ENCODE data around the gene RAD9A. TPM values are rescaled to one million over a fixed set of nuclear protein-coding genes. Genes with fewer than 3 reads are reported as not detected.

The RAD9A gene
- total RNA-seq, 1 experiment from 2014 or later: 26.9 TPM

GRCh38 chr11:67349928-67350465, 41.8 kb upstream of the RAD9A start:
- no peak for DNase-seq
- BruUV-seq (replicated peaks): no TSS peak
- H3K27ac Mint-ChIP-seq (ENCODE audit: unreplicated experiment): peak overlapping the region; percentile 45
- no peaks in the 10 kb centered on the region for H3K9me3 Mint-ChIP-seq (ENCODE audit: low read depth, unreplicated experiment)
- H3K4me1 Mint-ChIP-seq (ENCODE audit: low read depth, unreplicated experiment): peaks cover 58% of the 10 kb centered on the region
- CTCF ChIA-PET: interaction anchor here (0.6 kb wide), 1 partner anchor 796 kb away, joined by 8 read pairs; no protein-coding TSS in a partner anchor
- no peaks in the 10 kb centered on the region for H3K27me3 Mint-ChIP-seq (ENCODE audit: unreplicated experiment)
- no peak overlapping the region for H3K4me3 Mint-ChIP-seq (ENCODE audit: low read depth, unreplicated experiment)
- TF ChIP-seq CTCF (IDR thresholded peaks at IDR 0.05; ENCODE audit: unreplicated experiment): no peak
- intact Hi-C loops (cut with micrococcal nuclease; ENCODE audit: unreplicated experiment): loop anchor here (5.0 to 10.0 kb wide), 3 partner anchors 32 to 155 kb away; partner anchors contain the start of genes CDK2AP2, PITPNM1 and RAD9A
- H3K36me3 Mint-ChIP-seq (ENCODE audit: insufficient read depth, unreplicated experiment): peaks cover 47% of the 10 kb centered on the region

- peak; percentile 88 for TF ChIP-seq CTCF (IDR thresholded peaks at IDR 0.05; ENCODE audit: unreplicated experiment)
- Mint-ChIP-seq H3K4me3 (ENCODE audit: low read depth, unreplicated experiment) (peak overlapping the region; percentile 31), H3K27ac (ENCODE audit: unreplicated experiment) (no peak overlapping the region), H3K4me1 (ENCODE audit: low read depth, unreplicated experiment) (peaks cover 58% of the 10 kb centered on the region), H3K27me3 (ENCODE audit: unreplicated experiment) (no peaks in the 10 kb centered on the region), H3K36me3 (ENCODE audit: insufficient read depth, unreplicated experiment) (peaks cover 40% of the 10 kb centered on the region), H3K9me3 (ENCODE audit: low read depth, unreplicated experiment) (no peaks in the 10 kb centered on the region)
- CTCF ChIA-PET: interaction anchor here (0.5 to 1.7 kb wide), 6 partner anchors 19 to 226 kb away, joined by 3 to 20 read pairs (median 5); partner anchors contain the start of gene CLCF1
- intact Hi-C loops (cut with micrococcal nuclease; ENCODE audit: unreplicated experiment): loop anchor here (5.0 to 10.0 kb wide), 2 partner anchors 41 to 153 kb away; partner anchors contain the start of genes CDK2AP2, PITPNM1 and RAD9A
- no TSS peak for BruUV-seq (replicated peaks)
- peak; percentile 71 for DNase-seq
Observed at GRCh38 chr11:67351275-67352005, 40.3 kb upstream of the RAD9A start.

GRCh38 chr11:67352546-67353316, 39.1 kb upstream of the RAD9A start:
- peaks cover 63% of the 10 kb centered on the region for H3K4me1 Mint-ChIP-seq (ENCODE audit: low read depth, unreplicated experiment)
- CTCF ChIA-PET: interaction anchor here (0.6 to 3.6 kb wide), 10 partner anchors 10 to 153 kb away, joined by 3 to 32 read pairs (median 6); partner anchors contain the start of genes PITPNM1, PPP1CA and RAD9A

More at GRCh38 chr11:67352546-67353316, 39.1 kb upstream of the RAD9A start:
- no peaks in the 10 kb centered on the region for H3K9me3 Mint-ChIP-seq (ENCODE audit: low read depth, unreplicated experiment)
- H3K27me3 Mint-ChIP-seq (ENCODE audit: unreplicated experiment): no peaks in the 10 kb centered on the region
- DNase-seq: peak; percentile 53
- no peak for TF ChIP-seq CTCF (IDR thresholded peaks at IDR 0.05; ENCODE audit: unreplicated experiment)
- peak overlapping the region; percentile 87 for H3K4me3 Mint-ChIP-seq (ENCODE audit: low read depth, unreplicated experiment)
- peak overlapping the region; percentile 89 for H3K27ac Mint-ChIP-seq (ENCODE audit: unreplicated experiment)
- TSS peak; percentile 70 for BruUV-seq (replicated peaks)
- intact Hi-C loops (cut with micrococcal nuclease; ENCODE audit: unreplicated experiment): loop anchor here (5.0 to 10.0 kb wide), 2 partner anchors 40 to 152 kb away; partner anchors contain the start of genes CDK2AP2, PITPNM1 and RAD9A
- peaks cover 45% of the 10 kb centered on the region for H3K36me3 Mint-ChIP-seq (ENCODE audit: insufficient read depth, unreplicated experiment)
